ENCODE results near the gene ARL4A. TPM values are rescaled to one million over a fixed set of nuclear protein-coding genes. Genes with fewer than 3 reads are reported as not detected.

The ARL4A gene
- total and polyA plus RNA-seq, 10 of the 15 experiments (the other 5 are each of a cell fraction or from before 2014, with no cell fraction given): 0.35 to 4.6 (median 2.7) TPM

GRCh38 chr7:12703881-12704280 lies 16.4 kb downstream of the ARL4A start:
- no peaks in the 10 kb centered on the region for H3K4me1 ChIP-seq (ENCODE audit: control insufficient read depth, insufficient read depth, low read length)
- no peak overlapping the region for H2AFZ ChIP-seq (ENCODE audit: control insufficient read depth, low read depth, low read length)
- ATAC-seq (no peak), FAIRE-seq (no peak), DNase-seq (ENCODE audit: low read depth, low spot score) (no peak)
- RAD21 ChIA-PET (ENCODE audit: unreplicated experiment): no interaction called here
- H3K9ac ChIP-seq (ENCODE audit: control insufficient read depth, insufficient read depth, low read length): no peak overlapping the region
- no peak overlapping the region for H3K4me2 ChIP-seq (ENCODE audit: control insufficient read depth, insufficient read depth)
- CTCF ChIA-PET: no interaction called here
- H3K79me2 ChIP-seq (ENCODE audit: control insufficient read depth, insufficient read depth, low read length): no peaks in the 10 kb centered on the region
- POLR2A ChIA-PET: no interaction called here
- intact Hi-C loops (cut with micrococcal nuclease; ENCODE audit: unreplicated experiment): no loop called here
- H3K9me3 ChIP-seq (replicated peaks; ENCODE audit: control insufficient read depth, insufficient read depth, low read length): no peaks in the 10 kb centered on the region; the same call in 2 of the 3 replicates
- no TSS peak for BruUV-seq (replicated peaks)
- no peak for TF ChIP-seq BCL11A (IDR thresholded peaks at IDR 0.05; ENCODE audit: low read depth, low read length)
- TF ChIP-seq RAD51 (IDR thresholded peaks at IDR 0.05): no peak
- no peaks in the 10 kb centered on the region for H3K27me3 ChIP-seq (replicated peaks in 1 of 2; ENCODE audit: control insufficient read depth in 2 of 2, insufficient read depth in 2 of 2, low read length in 1 of 2)
- H3K4me3 ChIP-seq: no peak overlapping the region
- no peaks in the 10 kb centered on the region for H4K20me1 ChIP-seq (ENCODE audit: control insufficient read depth, insufficient read depth)
- H3K36me3 ChIP-seq (ENCODE audit: control insufficient read depth in 2 of 2, insufficient read depth in 2 of 2, low read length in 1 of 2): no peaks in the 10 kb centered on the region
- 41% methylated on average over 2 of the region's 2 CpGs for WGBS (ENCODE audit: insufficient coverage, insufficient replicate concordance, low lambda C conversion rate, missing lambda C conversion rate)
- in situ Hi-C loops (cut with MboI): no loop called here
- H3K27ac ChIP-seq (ENCODE audit: control insufficient read depth, insufficient read depth): no peak overlapping the region
- SMC1A ChIA-PET (ENCODE audit: uncharacterized antibody, unreplicated experiment): no interaction called here

GRCh38 chr7:12705878-12706277 lies 18.4 kb downstream of the ARL4A start:
- Histone ChIP-seq H2AFZ (ENCODE audit: control insufficient read depth, low read depth, low read length) (no peak overlapping the region), H3K9ac (ENCODE audit: control insufficient read depth, insufficient read depth, low read length) (no peak overlapping the region), H3K4me1 (ENCODE audit: control insufficient read depth, insufficient read depth, low read length) (no peaks in the 10 kb centered on the region), H3K79me2 (ENCODE audit: control insufficient read depth, insufficient read depth, low read length) (no peaks in the 10 kb centered on the region), H3K36me3 (ENCODE audit: control insufficient read depth in 2 of 2, insufficient read depth in 2 of 2, low read length in 1 of 2) (no peaks in the 10 kb centered on the region), H3K9me3 (replicated peaks; ENCODE audit: control insufficient read depth, insufficient read depth, low read length) (no peaks in the 10 kb centered on the region; the same call in 2 of the 3 replicates), H3K4me3 (no peak overlapping the region), H3K4me2 (ENCODE audit: control insufficient read depth, insufficient read depth) (no peak overlapping the region), H3K27ac (ENCODE audit: control insufficient read depth, insufficient read depth) (no peak overlapping the region), H4K20me1 (ENCODE audit: control insufficient read depth, insufficient read depth) (no peaks in the 10 kb centered on the region), H3K27me3 (replicated peaks in 1 of 2; ENCODE audit: control insufficient read depth in 2 of 2, insufficient read depth in 2 of 2, low read length in 1 of 2) (no peaks in the 10 kb centered on the region)
- ATAC-seq: no peak
- intact Hi-C loops (cut with micrococcal nuclease; ENCODE audit: unreplicated experiment) (no loop called here), in situ Hi-C loops (cut with MboI) (no loop called here)
- POLR2A ChIA-PET: no interaction called here
- no peak for DNase-seq (ENCODE audit: low read depth, low spot score)
- TF ChIP-seq SMAD1 (IDR thresholded peaks at IDR 0.05; ENCODE audit: low read depth, partially characterized antibody) (no peak), SP1 (IDR thresholded peaks at IDR 0.05; ENCODE audit: low read depth, low read length) (no peak), GABPA (IDR thresholded peaks at IDR 0.05; ENCODE audit: low read depth) (no peak), SRF (IDR thresholded peaks at IDR 0.05; ENCODE audit: low read depth in 2 of 2, low read length in 2 of 2) (no peak), IKZF2 (IDR thresholded peaks at IDR 0.05) (no peak)
- SMC1A ChIA-PET (ENCODE audit: uncharacterized antibody, unreplicated experiment): no interaction called here
- CTCF ChIA-PET: no interaction called here
- no TSS peak for BruUV-seq (replicated peaks)
- no peak for FAIRE-seq
- 31% methylated on average over 4 of the region's 4 CpGs for WGBS (ENCODE audit: insufficient coverage, insufficient replicate concordance, low lambda C conversion rate, missing lambda C conversion rate)
- RAD21 ChIA-PET (ENCODE audit: unreplicated experiment): no interaction called here
